ENCODE data around the gene PAIP2. TPM values are rescaled to one million over a fixed set of nuclear protein-coding genes. Genes with fewer than 3 reads are reported as not detected.

The PAIP2 gene
- total and polyA plus RNA-seq, 2 experiments from 2014 or later, result 65.3 to 77.5 TPM

DNA sequence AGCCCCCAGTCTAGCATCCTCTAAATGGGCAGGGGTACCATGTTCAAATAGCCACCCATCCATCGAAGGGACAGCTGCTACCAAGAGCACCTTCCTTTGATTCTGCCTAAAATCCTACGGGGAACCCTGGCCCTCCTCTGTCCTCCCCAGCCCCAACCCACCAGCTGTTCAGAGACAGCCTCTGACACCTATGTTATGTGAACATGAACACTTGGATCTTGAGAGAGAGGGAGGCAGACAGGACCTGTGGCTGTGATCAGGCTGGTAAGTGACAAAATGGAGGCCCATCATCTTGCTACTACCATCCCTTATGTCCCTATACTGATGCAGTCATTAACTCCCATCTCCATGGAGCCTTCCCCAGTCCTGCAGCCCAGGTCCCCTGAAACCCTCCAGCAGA, 33.3 kb downstream of the PAIP2 start:
- Histone ChIP-seq H3K9me2 (replicated peaks; ENCODE audit: insufficient read depth) (no peaks in the 10 kb centered on the region), H3K79me2 (no peaks in the 10 kb centered on the region), H4K20me1 (ENCODE audit: insufficient read depth, poor library complexity, severe bottlenecking) (no peaks in the 10 kb centered on the region), H3K36me3 (replicated peaks; ENCODE audit: insufficient read depth, low read depth) (no peaks in the 10 kb centered on the region), H3K4me1 (ENCODE audit: insufficient read depth) (no peaks in the 10 kb centered on the region), H3K27ac (no peak overlapping the region), H3K9me3 (ENCODE audit: low read depth) (no peaks in the 10 kb centered on the region), H3K4me3 (no peak overlapping the region), H3K27me3 (no peaks in the 10 kb centered on the region), H2AFZ (no peak overlapping the region), H3K4me2 (no peak overlapping the region)
- TF ChIP-seq EZH2phosphoT487 (IDR thresholded peaks at IDR 0.05; ENCODE audit: low read depth, severe bottlenecking, unreplicated experiment) (no peak), EZH2 (IDR thresholded peaks at IDR 0.05; ENCODE audit: borderline replicate concordance) (no peak)
- TF ChIP-seq, protein P1, sequence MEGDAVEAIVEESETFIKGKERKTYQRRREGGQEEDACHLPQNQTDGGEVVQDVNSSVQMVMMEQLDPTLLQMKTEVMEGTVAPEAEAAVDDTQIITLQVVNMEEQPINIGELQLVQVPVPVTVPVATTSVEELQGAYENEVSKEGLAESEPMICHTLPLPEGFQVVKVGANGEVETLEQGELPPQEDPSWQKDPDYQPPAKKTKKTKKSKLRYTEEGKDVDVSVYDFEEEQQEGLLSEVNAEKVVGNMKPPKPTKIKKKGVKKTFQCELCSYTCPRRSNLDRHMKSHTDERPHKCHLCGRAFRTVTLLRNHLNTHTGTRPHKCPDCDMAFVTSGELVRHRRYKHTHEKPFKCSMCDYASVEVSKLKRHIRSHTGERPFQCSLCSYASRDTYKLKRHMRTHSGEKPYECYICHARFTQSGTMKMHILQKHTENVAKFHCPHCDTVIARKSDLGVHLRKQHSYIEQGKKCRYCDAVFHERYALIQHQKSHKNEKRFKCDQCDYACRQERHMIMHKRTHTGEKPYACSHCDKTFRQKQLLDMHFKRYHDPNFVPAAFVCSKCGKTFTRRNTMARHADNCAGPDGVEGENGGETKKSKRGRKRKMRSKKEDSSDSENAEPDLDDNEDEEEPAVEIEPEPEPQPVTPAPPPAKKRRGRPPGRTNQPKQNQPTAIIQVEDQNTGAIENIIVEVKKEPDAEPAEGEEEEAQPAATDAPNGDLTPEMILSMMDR (IDR thresholded peaks at IDR 0.05; ENCODE audit: poor library complexity), result no peak
- DNase-seq (ENCODE audit: low spot score), result no peak
- WGBS (ENCODE audit: low lambda C conversion rate, missing lambda C conversion rate), result 93% methylated on average over 2 of the region's 2 CpGs

DNA sequence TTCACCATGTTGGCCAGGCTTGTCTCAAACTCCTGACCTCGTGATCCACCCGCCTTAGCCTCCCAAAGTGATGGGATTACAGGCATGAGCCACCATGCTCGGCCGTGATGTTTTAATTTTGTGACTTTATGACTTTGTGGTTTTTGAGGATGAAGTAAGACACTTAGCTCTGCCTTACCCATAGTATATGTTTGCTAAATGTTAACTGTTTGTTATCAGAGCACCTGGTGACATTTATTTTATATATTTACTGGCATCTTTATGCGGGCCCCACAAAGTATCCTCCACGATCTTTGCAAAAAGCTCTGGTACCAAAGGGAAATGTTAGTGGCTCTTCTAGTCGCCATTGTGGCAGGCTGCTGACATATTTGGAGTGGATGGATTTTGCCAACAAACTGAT, 34.7 kb downstream of the PAIP2 start:
- H3K27ac ChIP-seq, result no peak overlapping the region
- no peaks in the 10 kb centered on the region for H3K4me1 ChIP-seq (ENCODE audit: insufficient read depth)
- 90% methylated on average over 7 of the region's 7 CpGs for WGBS (ENCODE audit: low lambda C conversion rate, missing lambda C conversion rate)
- H3K36me3 ChIP-seq (replicated peaks; ENCODE audit: insufficient read depth, low read depth), result no peaks in the 10 kb centered on the region
- no peaks in the 10 kb centered on the region for H3K79me2 ChIP-seq
- no peaks in the 10 kb centered on the region for H4K20me1 ChIP-seq (ENCODE audit: insufficient read depth, poor library complexity, severe bottlenecking)
- no peak overlapping the region for H2AFZ ChIP-seq
- H3K9me3 ChIP-seq (ENCODE audit: low read depth), result no peaks in the 10 kb centered on the region
- no peaks in the 10 kb centered on the region for H3K9me2 ChIP-seq (replicated peaks; ENCODE audit: insufficient read depth)
- H3K27me3 ChIP-seq, result no peaks in the 10 kb centered on the region
- TF ChIP-seq, protein P1 (IDR thresholded peaks at IDR 0.05; ENCODE audit: poor library complexity), result no peak
- TF ChIP-seq EZH2 (IDR thresholded peaks at IDR 0.05; ENCODE audit: borderline replicate concordance) (no peak), EZH2phosphoT487 (IDR thresholded peaks at IDR 0.05; ENCODE audit: low read depth, severe bottlenecking, unreplicated experiment) (no peak)
- no peak overlapping the region for H3K4me2 ChIP-seq
- H3K4me3 ChIP-seq, result no peak overlapping the region
- no peak for DNase-seq (ENCODE audit: low spot score)

DNA sequence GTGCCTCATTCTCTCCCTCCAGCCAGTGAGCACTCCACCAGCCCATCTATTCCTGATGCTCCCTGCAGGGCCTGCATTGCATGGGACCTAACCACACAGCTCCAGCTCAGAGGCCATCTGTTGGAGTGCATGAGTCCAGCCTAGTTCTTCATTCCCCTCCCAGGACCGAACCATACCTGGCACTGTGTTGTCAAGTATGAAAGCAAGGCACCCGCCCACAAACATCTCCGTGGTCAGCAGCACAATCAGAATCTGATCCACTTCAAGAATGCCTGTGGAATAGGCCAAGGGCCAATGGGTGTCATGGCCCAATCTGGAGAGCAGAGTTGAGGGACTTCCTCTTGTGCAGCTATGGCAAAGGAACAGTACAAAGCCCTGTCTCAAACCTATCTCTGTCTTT, 35.6 kb downstream of the PAIP2 start:
- peaks cover 4% of the 10 kb centered on the region for H3K4me1 ChIP-seq (ENCODE audit: insufficient read depth)
- WGBS (ENCODE audit: low lambda C conversion rate, missing lambda C conversion rate), result 88% methylated on average over 3 of the region's 3 CpGs
- H3K79me2 ChIP-seq, result no peaks in the 10 kb centered on the region
- no peak overlapping the region for H2AFZ ChIP-seq
- H3K36me3 ChIP-seq (replicated peaks; ENCODE audit: insufficient read depth, low read depth), result no peaks in the 10 kb centered on the region
- no peaks in the 10 kb centered on the region for H3K9me3 ChIP-seq (ENCODE audit: low read depth)
- H4K20me1 ChIP-seq (ENCODE audit: insufficient read depth, poor library complexity, severe bottlenecking), result no peaks in the 10 kb centered on the region
- H3K27ac ChIP-seq, result no peak overlapping the region
- H3K4me3 ChIP-seq, result no peak overlapping the region
- DNase-seq (ENCODE audit: low spot score), result no peak
- H3K9me2 ChIP-seq (replicated peaks; ENCODE audit: insufficient read depth), result no peaks in the 10 kb centered on the region
- TF ChIP-seq EZH2phosphoT487 (IDR thresholded peaks at IDR 0.05; ENCODE audit: low read depth, severe bottlenecking, unreplicated experiment) (no peak), EZH2 (IDR thresholded peaks at IDR 0.05; ENCODE audit: borderline replicate concordance) (no peak)
- TF ChIP-seq, protein P1 (IDR thresholded peaks at IDR 0.05; ENCODE audit: poor library complexity), result no peak
- H3K4me2 ChIP-seq, result no peak overlapping the region
- no peaks in the 10 kb centered on the region for H3K27me3 ChIP-seq
